ENCODE measurements around the gene PTP4A2. TPM values are rescaled to one million over a fixed set of nuclear protein-coding genes. Genes with fewer than 3 reads are reported as not detected.

PTP4A2 gene
- polyA plus RNA-seq, 1 experiment = 658 TPM

DNA sequence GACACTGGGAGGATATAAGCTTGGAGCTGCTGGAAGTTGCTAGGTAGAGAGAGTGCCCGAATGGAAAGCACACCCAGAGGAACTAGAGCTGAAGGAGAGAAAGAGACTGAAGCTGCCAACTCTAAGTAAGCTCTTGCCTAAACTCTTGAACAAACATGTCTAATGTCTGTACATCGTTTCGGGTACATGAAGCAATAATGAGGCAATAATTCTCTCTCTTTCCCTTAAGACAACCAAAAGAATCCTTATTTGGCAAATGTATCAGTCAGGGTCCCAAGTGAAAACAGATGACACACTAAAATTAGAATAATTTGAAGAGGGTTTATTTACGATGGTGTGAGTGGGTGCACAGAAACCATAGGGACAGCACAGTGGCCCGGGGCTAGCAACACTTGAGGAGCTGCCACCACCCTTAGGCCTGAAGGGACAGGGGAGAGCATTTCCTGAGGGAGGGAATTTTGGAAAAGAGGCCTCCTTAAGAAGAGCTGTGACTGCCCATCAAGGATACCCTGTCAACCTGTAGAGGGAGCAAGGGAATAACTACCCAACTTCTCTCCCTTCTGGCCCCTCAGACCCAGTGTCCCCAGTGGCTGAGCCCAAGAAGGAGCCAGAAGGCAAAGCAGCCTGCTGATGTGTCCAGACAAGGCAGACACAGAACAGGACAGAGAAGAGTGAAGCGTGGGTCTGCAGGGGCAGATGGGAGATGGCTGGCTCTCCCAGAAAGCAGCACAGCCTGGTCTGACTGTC, 39.4 kb upstream of the PTP4A2 start:
- H3K27ac ChIP-seq (ENCODE audit: low read depth, low read length) = peak overlapping the region; percentile 34
- CTCF ChIA-PET = interaction anchor here (0.9 to 7.0 kb wide), 7 partner anchors 8 to 85 kb away, joined by 3 to 38 read pairs (median 3); partner anchors contain the start of gene PTP4A2

DNA sequence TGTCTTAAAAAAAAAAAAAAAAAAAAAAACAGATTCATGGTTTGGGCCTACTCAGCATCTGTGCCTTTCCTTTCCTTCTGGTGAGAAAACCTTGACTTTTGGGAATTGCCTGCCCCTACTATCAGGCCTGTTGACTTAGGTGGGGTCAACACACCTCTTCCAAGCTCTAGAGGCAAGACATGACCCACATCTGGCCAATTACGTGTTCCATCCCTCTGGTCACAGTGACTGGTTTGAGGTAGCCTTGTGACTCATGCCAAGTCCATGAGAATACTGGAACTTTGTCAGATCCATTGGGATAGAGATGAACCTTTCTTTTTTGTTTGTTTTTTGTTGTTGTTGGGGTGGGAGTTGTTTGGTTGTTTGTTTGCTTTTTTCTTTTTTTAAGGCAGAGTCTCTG, 38.2 kb upstream of the PTP4A2 start:
- POLR2A ChIA-PET = interaction anchor here (0.7 kb wide), 1 partner anchor 97 kb away, joined by 7 read pairs; no protein-coding TSS in a partner anchor
- Histone ChIP-seq H3K9me3 (ENCODE audit: control insufficient read depth, insufficient read depth, low read length) (no peaks in the 10 kb centered on the region), H3K27me3 (ENCODE audit: control insufficient read depth, insufficient read depth, low read length) (no peaks in the 10 kb centered on the region), H3K4me3 (ENCODE audit: low read depth, low read length) (no peak overlapping the region), H3K27ac (ENCODE audit: low read depth, low read length) (no peak overlapping the region)
- no peak for DNase-seq (ENCODE audit: low read depth, low spot score)
- CTCF ChIA-PET = interaction anchor here (0.9 to 7.0 kb wide), 3 partner anchors 9 to 86 kb away, joined by 3 to 38 read pairs (median 3); no protein-coding TSS in a partner anchor
- TF ChIP-seq CTCF (IDR thresholded peaks at IDR 0.05; ENCODE audit: low read depth, low read length) = no peak

More for the DNA sequence above, 39.4 kb upstream of the PTP4A2 start:
- Histone ChIP-seq H3K9me3 (ENCODE audit: control insufficient read depth, insufficient read depth, low read length) (no peaks in the 10 kb centered on the region), H3K4me3 (ENCODE audit: low read depth, low read length) (no peak overlapping the region), H3K27me3 (ENCODE audit: control insufficient read depth, insufficient read depth, low read length) (no peaks in the 10 kb centered on the region)
- peak; percentile 20 for DNase-seq (ENCODE audit: low read depth, low spot score)
- peak; percentile 46 for TF ChIP-seq CTCF (IDR thresholded peaks at IDR 0.05; ENCODE audit: low read depth, low read length)
- POLR2A ChIA-PET = interaction anchor here (0.6 to 1.0 kb wide), 3 partner anchors 21 to 37 kb away, joined by 3 read pairs; partner anchors contain the start of gene KHDRBS1

GRCh38 chr1:31970873-31971272, 32.7 kb upstream of the PTP4A2 start:
- peaks cover 4% of the 10 kb centered on the region for H3K27me3 ChIP-seq (ENCODE audit: control insufficient read depth, insufficient read depth, low read length)
- DNase-seq (ENCODE audit: low read depth, low spot score) = no peak
- no peak overlapping the region for H3K27ac ChIP-seq (ENCODE audit: low read depth, low read length)
- H3K9me3 ChIP-seq (ENCODE audit: control insufficient read depth, insufficient read depth, low read length) = no peaks in the 10 kb centered on the region
- ChIA-PET CTCF (interaction anchor here (0.8 to 0.9 kb wide), 2 partner anchors 27 to 32 kb away, joined by 3 read pairs; no protein-coding TSS in a partner anchor), POLR2A (no interaction called here)
- no peak for TF ChIP-seq CTCF (IDR thresholded peaks at IDR 0.05; ENCODE audit: low read depth, low read length)
- H3K4me3 ChIP-seq (ENCODE audit: low read depth, low read length) = no peak overlapping the region

DNA sequence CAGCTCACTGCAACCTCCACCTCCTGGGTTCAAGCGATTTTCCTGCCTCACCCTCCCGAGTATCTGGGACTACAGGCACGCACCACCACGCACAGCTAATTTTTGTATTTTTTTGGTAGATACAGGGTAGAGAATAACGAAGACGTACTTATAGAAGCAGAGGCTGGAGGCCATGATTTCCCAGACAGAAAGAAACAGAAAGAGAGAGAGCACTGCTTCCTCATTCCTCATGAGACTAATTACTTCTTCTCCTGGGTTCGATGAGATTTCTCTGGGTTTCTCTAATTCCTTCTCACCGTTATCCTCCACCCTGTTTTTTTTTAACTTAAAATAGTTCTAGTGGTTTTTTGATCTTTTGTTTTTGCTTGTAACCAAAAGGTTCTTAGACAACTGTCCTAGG, 23.4 kb upstream of the PTP4A2 start:
- POLR2A ChIA-PET = interaction anchor here (1.3 kb wide), 1 partner anchor 52 kb away, joined by 8 read pairs; the partner anchor contains the start of gene KHDRBS1
- no peaks in the 10 kb centered on the region for H3K9me3 ChIP-seq (ENCODE audit: control insufficient read depth, insufficient read depth, low read length)
- no peak for DNase-seq (ENCODE audit: low read depth, low spot score)
- H3K27ac ChIP-seq (ENCODE audit: low read depth, low read length) = no peak overlapping the region
- H3K27me3 ChIP-seq (ENCODE audit: control insufficient read depth, insufficient read depth, low read length) = no peaks in the 10 kb centered on the region
- CTCF ChIA-PET = interaction anchor here (1.2 to 2.0 kb wide), 3 partner anchors 21 to 245 kb away, joined by 3 to 9 read pairs (median 9); partner anchors contain the start of gene PTP4A2
- no peak overlapping the region for H3K4me3 ChIP-seq (ENCODE audit: low read depth, low read length)
- no peak for TF ChIP-seq CTCF (IDR thresholded peaks at IDR 0.05; ENCODE audit: low read depth, low read length)

Data from AG04450 (cell line).